Transverse colon (tissue), 1 donor: ENCODE results near the gene LAMTOR5.

Experiments used
- EP300 ChIP-seq: sonication (generic); formaldehyde crosslinking; IDR thresholded peaks from one replicate; pipeline ENCODE4 v1.6.1; 2017; ENCODE audit warnings: antibody characterized with exemption, low read depth
- POLR2A ChIP-seq: fragments of 450-650 bp; IDR thresholded peaks from one replicate; pipeline ENCODE4 v1.6.1; 2016; ENCODE audit warnings: antibody characterized with exemption, mild to moderate bottlenecking, moderate library complexity

GRCh38 chr1:110411173-110411735 is 3.8 kb upstream of the LAMTOR5 start:
- TF ChIP-seq POLR2A = no peak
- no peak for TF ChIP-seq EP300
